Left ventricle myocardium inferior (tissue), 1 donor: ENCODE results near the gene DHRS1. TPM values are rescaled to one million over a fixed set of nuclear protein-coding genes. Genes with fewer than 3 reads are reported as not detected.
"Not testable (repeated sequence)": the region's sequence is repeated elsewhere in the genome, so short reads cannot be mapped to it uniquely, and the experiment has no call there.

Experiments used
- DNase-seq: peaks from one replicate; pipeline ENCODE4 v3.0.0-alpha.2; 2020
- H3K27ac ChIP-seq: fragments of 200-600 bp; replicated peaks from 2 replicates; pipeline ENCODE4 v1.8.0; 2021
- H3K27me3 ChIP-seq: fragments of 200-600 bp; 2 replicates; pipeline ENCODE4 v1.8.0; 2021; ENCODE audit warnings: low read depth
- H3K36me3 ChIP-seq: fragments of 200-600 bp; 2 replicates; pipeline ENCODE4 v1.8.0; 2021
- H3K4me1 ChIP-seq: fragments of 200-600 bp; 2 replicates; pipeline ENCODE4 v1.8.0; 2021
- H3K4me3 ChIP-seq: fragments of 200-600 bp; 2 replicates; pipeline ENCODE4 v1.8.0; 2021; ENCODE audit warnings: mild to moderate bottlenecking, moderate library complexity
- H3K9me3 ChIP-seq: fragments of 200-600 bp; replicated peaks from 2 replicates; pipeline ENCODE4 v1.8.0; 2021
- intact Hi-C: fragments of 100-400 bp; cut with micrococcal nuclease; formaldehyde crosslinking; loops from one replicate; pipeline ENCODE4 v1.11.0; 2022
- total RNA-seq: library from RNA; stranded (reverse); fragmentation: NEBNext Ultra II Directional; extraction: Animal tissue kit (Norgen Biotek cat#: 25700); gene quantifications from one replicate; pipeline ENCODE4 v1.2.1, GENCODE V29; 2021
- TF ChIP-seq, protein P1 (sequence below): fragments of 200-600 bp; IDR thresholded peaks from 2 replicates; pipeline ENCODE4 v1.8.0; 2021; ENCODE audit warnings: antibody characterized with exemption, mild to moderate bottlenecking, borderline replicate concordance
- donor health status: DM: no; HTN: yes; CAD: no; lungs with severe emphysema.

DHRS1 gene
- total RNA-seq, 1 donor from 2014 or later = 6.9 TPM

DNA sequence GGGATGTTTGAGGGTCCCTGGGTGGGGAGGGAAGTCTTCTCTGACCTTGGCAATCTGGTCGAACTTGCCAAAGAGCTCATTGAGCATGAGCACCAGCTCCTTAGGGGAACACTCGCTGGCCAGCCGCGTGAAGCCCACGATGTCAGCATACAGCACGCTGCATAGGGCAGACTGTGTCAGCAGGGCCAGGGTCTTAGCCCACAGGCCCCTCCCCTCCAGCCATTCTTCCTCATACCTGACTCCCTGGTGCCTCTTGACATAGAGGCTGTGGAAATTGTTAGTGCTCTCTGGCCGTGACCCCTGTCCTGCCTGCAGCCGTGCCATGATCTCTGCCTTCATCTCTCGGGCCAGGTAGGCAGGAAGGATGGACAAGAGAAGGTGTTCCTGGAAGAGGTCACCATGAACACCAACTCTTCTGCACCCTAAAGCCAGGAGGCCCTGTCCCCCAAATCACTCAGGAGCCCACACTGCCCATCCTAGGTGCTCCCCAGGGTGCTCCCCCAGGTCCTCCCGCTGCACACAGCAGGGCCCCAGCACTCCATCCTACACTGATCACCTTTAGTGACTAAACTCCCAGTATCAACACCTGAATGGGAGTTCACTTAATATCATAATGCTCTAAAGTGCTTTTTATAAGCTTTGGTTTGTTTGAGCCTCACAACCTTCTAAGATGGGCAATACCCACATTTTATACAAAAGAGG is 31.5 kb upstream of the DHRS1 start:
- H3K9me3 ChIP-seq = no peaks in the 10 kb centered on the region
- H3K27ac ChIP-seq = no peak overlapping the region
- DNase-seq = no peak
- peaks cover 6% of the 10 kb centered on the region for H3K36me3 ChIP-seq
- peaks cover 38% of the 10 kb centered on the region for H3K27me3 ChIP-seq
- H3K4me1 ChIP-seq = peaks cover 40% of the 10 kb centered on the region
- intact Hi-C loops = loop anchor here (5.0 kb wide), 1 partner anchor 106 kb away; no protein-coding TSS in a partner anchor
- TF ChIP-seq, protein P1, sequence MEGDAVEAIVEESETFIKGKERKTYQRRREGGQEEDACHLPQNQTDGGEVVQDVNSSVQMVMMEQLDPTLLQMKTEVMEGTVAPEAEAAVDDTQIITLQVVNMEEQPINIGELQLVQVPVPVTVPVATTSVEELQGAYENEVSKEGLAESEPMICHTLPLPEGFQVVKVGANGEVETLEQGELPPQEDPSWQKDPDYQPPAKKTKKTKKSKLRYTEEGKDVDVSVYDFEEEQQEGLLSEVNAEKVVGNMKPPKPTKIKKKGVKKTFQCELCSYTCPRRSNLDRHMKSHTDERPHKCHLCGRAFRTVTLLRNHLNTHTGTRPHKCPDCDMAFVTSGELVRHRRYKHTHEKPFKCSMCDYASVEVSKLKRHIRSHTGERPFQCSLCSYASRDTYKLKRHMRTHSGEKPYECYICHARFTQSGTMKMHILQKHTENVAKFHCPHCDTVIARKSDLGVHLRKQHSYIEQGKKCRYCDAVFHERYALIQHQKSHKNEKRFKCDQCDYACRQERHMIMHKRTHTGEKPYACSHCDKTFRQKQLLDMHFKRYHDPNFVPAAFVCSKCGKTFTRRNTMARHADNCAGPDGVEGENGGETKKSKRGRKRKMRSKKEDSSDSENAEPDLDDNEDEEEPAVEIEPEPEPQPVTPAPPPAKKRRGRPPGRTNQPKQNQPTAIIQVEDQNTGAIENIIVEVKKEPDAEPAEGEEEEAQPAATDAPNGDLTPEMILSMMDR = no peak
- no peak overlapping the region for H3K4me3 ChIP-seq

DNA sequence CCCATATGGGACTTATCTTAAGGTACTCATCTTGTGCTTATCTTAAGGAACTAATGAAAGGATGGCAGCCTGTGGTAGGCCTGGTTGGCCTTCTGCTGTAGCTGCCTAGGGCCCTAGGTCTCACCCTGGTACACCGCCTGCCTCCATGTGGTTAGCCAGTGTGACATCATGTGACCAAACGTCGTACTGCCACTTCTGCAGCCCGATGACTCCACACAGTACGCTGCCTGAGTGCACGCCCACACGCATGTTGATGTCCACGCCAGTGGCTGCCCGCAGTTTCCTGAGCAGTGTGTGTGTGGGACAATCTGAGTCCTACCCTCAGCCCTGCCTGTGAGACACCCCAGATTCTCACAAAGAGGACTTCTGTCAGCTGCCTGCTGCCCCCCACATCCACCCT is 30.2 kb upstream of the DHRS1 start:
- Histone ChIP-seq H3K4me1 (peaks cover 27% of the 10 kb centered on the region), H3K36me3 (peaks cover 16% of the 10 kb centered on the region), H3K9me3 (no peaks in the 10 kb centered on the region), H3K4me3 (no peak overlapping the region), H3K27ac (no peak overlapping the region), H3K27me3 (peaks cover 24% of the 10 kb centered on the region)
- intact Hi-C loops = loop anchor here (5.0 kb wide), 1 partner anchor 108 kb away; no protein-coding TSS in a partner anchor
- no peak for DNase-seq
- TF ChIP-seq, protein P1 = no peak

DNA sequence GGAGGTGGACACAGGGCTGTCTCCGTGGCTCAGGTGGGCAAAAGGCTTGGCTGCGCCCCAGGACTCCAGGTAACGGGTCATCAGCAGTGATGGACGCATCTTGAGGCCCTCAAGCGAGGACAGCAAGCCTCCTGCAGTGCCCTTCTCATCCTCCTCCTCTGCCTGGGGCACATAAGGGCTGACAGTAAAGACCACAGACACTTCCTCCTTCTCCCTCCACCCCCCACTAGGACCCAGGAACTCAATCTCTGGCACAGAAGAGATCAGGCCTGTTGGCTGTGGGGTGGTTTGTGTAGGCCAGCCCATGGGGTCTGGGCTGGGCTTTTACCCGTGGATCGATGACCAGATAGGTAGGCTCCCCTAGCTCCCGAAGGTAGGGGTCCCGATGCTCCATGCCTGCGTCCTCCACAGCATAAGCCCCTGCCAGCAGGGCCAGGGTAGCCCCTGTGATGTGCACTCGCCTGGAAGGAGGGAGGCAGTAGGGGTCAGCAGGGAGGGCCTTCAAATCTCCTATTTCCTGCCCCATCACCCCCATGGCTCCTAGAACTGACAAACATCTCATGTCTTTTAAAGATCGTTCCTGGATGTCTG is 29.6 kb upstream of the DHRS1 start:
- TF ChIP-seq, protein P1 = no peak
- H3K9me3 ChIP-seq = no peaks in the 10 kb centered on the region
- H3K27ac ChIP-seq = no peak overlapping the region
- DNase-seq = no peak
- intact Hi-C loops = no loop called here
- no peak overlapping the region for H3K4me3 ChIP-seq
- H3K36me3 ChIP-seq = peaks cover 16% of the 10 kb centered on the region
- peaks cover 22% of the 10 kb centered on the region for H3K4me1 ChIP-seq
- peaks cover 18% of the 10 kb centered on the region for H3K27me3 ChIP-seq

DNA sequence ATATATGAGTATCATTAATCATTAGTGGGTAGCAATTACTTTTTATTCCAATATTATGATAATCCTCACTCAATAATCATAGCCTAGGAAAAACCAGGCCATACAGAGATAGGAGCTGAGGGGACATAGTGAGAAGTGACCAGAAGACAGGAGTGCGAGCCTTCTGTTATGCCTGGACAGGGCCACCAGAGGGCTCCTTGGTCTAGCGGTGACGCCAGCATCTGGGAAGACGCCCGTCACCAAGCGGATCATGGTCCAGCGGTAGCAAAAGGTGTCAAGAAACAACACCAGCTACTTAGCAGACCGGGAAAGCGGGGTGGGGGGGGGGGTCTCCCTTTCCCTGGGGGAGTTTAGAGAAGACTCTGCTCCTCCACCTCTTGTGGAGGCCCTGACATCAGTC is 28.3 kb upstream of the DHRS1 start:
- H3K9me3 ChIP-seq, intact Hi-C loops, H3K27me3 ChIP-seq, H3K4me3 ChIP-seq: not testable (repeated sequence)
- peak; percentile 65 for DNase-seq
- TF ChIP-seq, protein P1 = peak; percentile 74
- Histone ChIP-seq H3K36me3 (peaks cover 17% of the 10 kb centered on the region), H3K27ac (peak overlapping the region; percentile 30), H3K4me1 (peaks cover 14% of the 10 kb centered on the region)

DNA sequence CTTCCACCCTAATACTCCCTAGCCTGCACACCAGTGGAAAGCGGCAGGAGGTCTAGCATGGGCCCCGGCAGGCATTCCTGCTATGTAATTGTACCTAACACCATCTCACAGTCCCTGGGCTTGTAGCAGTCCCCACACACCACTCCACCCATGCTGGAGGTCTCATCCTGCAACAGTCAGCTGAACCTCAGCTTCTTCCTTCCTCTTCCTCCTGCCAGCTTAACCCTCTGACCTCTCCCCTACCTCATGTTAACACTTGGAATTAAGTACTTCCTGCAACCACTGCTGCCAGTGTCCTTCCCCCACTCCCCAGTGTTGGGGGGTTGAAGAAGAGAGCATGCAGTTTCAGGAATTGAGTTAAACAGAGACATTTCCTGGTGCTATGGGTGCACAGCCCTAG is 27.7 kb upstream of the DHRS1 start:
- Histone ChIP-seq H3K27ac (peak overlapping the region; percentile 30), H3K4me1 (peaks cover 8% of the 10 kb centered on the region), H3K36me3 (peaks cover 23% of the 10 kb centered on the region), H3K4me3 (no peak overlapping the region), H3K9me3 (no peaks in the 10 kb centered on the region), H3K27me3 (no peaks in the 10 kb centered on the region)
- intact Hi-C loops = no loop called here
- TF ChIP-seq, protein P1 = no peak
- no peak for DNase-seq
